Cardiac fibroblast (primary cell): Measurements from ENCODE around the gene MACROD2.
A peak's percentile ranks its signal among the peaks of the same experiment; 100 is the strongest.

Experiments
- DNase-seq, 2 donors: peaks; one replicate each; pipeline versions ENCODE4 v3.0.0 to v3.0.0-alpha.2; 2010; ENCODE audit warnings: low read depth in 2 of 2
- H3K4me3 ChIP-seq, 2 donors: replicated peaks in 1 of 2; 1 replicate in 1 of 2; 2 replicates in 1 of 2; pipeline ENCODE4 v1.5.1; 2011; ENCODE audit warnings: low read depth in 2 of 2, low read length in 2 of 2, mild to moderate bottlenecking in 2 of 2, moderate library complexity in 1 of 2
- TF ChIP-seq, protein P1 (sequence below): IDR thresholded peaks from one replicate; pipeline ENCODE4 v1.5.1; 2011; ENCODE audit warnings: low read depth, mild to moderate bottlenecking, low read length, inconsistent platforms

Gene MACROD2

DNA sequence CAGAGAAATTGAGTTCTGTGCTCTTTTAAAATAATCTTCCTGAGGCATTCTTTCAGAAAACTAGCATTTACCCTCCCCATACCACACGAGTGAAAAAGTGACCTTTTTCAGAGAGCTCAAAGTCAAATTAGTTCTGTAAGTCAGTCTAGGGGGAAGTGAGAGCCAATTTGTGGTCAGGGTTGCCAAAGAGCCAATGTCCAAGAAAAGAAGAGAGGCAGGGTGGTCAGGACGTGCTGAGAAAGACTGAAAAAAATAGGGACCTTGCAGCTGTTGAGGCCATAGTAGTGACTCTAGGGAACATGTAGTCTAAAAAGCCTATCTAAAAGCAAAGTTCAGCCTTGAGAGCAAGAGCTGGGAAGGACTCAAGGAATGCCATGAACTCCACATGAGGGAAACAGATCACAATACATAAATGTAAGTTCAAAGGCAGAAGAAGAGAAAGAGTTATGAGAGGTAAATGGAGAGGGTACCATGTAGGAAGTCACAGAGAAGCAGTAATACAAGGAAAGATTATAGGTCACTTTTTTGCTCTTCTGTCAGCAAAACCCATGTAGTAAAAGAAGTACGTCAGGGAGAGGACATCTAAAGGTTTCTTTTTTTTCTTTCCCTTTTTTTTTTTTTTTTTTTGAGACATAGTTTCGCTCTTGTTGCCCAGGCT, 907.2 kb downstream of the MACROD2 start:
- DNase-seq, result no peak
- H3K4me3 ChIP-seq, result no peak overlapping the region

DNA sequence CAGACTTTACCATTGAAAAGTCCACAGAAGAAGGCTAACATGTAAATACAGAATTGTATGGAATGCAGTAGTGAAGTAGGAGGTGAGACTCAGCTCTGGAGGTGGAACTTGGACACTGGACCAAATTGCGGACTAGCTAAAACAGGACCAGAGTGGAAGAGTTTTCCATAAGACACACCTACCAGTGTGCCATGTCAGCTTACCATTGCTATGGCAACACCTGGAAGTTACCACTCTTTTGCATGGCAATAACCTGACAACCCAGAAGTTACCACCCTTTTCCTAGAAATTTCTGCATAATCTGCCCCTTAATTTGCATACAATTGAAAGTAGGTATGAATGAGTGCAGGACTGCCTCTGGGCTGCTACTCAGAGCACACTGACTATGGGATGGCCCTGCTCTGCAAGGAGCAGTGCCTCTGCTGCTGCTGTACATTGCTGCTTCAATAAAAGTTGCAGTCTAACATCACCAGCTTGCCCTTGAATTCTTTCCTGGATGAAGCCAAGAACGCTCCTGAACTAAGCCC, 911.7 kb downstream of the MACROD2 start:
- DNase-seq, result no peak
- TF ChIP-seq, protein P1, sequence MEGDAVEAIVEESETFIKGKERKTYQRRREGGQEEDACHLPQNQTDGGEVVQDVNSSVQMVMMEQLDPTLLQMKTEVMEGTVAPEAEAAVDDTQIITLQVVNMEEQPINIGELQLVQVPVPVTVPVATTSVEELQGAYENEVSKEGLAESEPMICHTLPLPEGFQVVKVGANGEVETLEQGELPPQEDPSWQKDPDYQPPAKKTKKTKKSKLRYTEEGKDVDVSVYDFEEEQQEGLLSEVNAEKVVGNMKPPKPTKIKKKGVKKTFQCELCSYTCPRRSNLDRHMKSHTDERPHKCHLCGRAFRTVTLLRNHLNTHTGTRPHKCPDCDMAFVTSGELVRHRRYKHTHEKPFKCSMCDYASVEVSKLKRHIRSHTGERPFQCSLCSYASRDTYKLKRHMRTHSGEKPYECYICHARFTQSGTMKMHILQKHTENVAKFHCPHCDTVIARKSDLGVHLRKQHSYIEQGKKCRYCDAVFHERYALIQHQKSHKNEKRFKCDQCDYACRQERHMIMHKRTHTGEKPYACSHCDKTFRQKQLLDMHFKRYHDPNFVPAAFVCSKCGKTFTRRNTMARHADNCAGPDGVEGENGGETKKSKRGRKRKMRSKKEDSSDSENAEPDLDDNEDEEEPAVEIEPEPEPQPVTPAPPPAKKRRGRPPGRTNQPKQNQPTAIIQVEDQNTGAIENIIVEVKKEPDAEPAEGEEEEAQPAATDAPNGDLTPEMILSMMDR, result no peak
- H3K4me3 ChIP-seq, result no peak overlapping the region

More for the DNA sequence above, 907.2 kb downstream of the MACROD2 start:
- TF ChIP-seq, protein P1, result no peak

DNA sequence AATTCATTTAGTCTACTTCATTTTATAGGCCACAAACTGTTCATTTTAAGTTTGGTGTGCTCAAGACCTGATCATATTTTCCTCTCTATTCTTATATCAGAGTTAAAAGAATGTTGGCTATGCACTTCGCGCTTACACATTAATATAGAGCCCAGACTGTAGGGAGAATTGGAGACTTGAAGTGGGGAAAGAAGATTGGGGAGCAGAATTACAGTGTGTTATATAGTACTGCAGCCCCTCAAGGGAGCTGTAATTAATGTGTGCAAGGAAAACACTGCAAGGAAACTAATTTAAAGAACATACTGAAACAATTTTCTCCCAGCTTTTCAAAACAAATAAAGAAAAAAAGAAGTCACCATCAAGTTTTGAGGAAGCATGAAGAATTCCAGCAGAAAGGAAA, 914.8 kb downstream of the MACROD2 start:
- no peak overlapping the region for H3K4me3 ChIP-seq
- TF ChIP-seq, protein P1, result no peak
- no peak for DNase-seq

DNA sequence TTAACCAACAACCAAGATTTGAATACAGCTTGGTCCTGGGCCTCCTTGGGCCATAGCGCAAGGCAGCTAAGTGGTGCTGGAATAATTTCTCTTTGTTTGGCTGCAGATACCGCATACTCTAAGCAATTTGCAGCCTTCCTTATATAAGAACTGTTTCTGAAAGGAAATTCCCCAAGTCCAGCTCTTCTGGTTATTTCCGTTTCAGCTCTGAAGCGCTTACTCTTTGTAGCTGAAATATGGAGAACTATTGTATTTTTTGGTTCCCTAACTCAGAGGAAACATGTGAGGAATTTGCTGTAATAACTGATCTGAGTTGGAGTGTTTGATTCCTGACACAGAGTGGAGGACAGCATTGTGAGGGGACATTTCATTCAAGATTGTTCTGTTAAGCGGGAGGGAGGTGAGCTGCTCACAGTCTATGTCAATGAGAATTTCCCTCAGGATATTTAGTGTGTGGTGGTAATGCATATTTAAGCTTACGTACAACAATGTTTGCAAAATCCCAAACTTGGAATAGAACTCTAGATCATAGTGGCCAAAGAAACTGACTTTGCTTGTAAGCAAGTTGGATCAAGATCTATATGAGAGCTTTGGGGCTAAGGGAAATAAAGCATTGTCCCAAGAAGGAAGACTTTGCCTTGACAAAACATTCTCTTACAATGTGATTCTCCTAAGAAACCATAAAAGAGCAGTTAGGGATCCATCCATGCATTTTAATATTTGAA, 918.7 kb downstream of the MACROD2 start:
- H3K4me3 ChIP-seq, result no peak overlapping the region
- TF ChIP-seq, protein P1, result no peak
- no peak for DNase-seq

DNA sequence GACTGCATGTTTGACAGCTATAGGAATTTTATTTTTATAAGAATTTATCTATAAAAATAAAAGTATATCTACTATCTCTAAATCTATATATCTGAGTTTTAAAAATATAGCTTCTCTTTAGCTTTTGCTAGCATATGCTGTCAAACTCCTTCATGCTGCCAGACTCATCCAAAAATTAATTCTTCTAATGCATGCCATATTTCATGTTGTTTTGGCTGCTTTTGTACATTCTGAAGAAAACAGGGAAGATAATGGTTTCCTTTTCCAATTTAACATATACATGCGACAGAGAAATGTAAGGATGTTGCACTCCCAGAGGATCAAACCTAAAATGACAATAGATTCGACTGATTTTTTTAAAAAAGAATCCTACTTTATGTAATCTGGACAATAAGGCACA, 919.3 kb downstream of the MACROD2 start:
- no peak for DNase-seq
- no peak overlapping the region for H3K4me3 ChIP-seq
- TF ChIP-seq, protein P1, result no peak

DNA sequence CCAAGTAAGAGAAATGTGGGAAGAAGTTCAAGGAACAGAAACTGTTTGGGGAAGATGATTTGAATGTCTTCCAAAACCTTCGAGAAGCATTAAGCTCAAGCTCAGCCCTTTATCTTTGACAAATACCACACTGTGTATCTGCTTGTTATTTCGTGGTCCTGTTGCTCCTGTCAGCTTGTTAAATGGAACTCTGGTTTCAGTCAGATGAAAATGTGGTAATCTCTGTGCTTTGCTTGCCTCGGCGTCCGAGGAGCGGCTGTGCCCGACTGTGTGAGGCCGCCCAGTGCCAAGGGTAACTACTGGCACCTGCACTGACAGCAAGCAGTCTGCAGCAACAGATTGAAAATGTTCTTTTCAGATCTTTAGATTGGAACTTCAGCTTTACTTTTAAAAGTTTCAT, 920.0 kb downstream of the MACROD2 start:
- TF ChIP-seq, protein P1, result no peak
- DNase-seq, result peak in 1 of 2 donors; percentile 35
- no peak overlapping the region for H3K4me3 ChIP-seq
